GM12891 (cell line): ENCODE data around the gene DCAF15.

Experiments used
- DNase-seq: peaks from one replicate; pipeline ENCODE4 v3.0.0; 2011; ENCODE audit warnings: low spot score; ENCODE audit not compliant: insufficient read length
- FAIRE-seq: peaks from 2 replicates; lab custom pipeline; 2011; peaks lifted over from hg19 to GRCh38; lab: Jason Lieb, UNC
- PAX5 ChIP-seq: IDR thresholded peaks from 2 replicates; pipeline ENCODE4 v1.6.1; 2011; ENCODE audit warnings: low read length, moderate library complexity, mild to moderate bottlenecking; ENCODE audit not compliant: insufficient read depth, severe bottlenecking
- POLR2A ChIP-seq: IDR thresholded peaks from 2 replicates; pipeline ENCODE4 v1.6.1; 2011; ENCODE audit warnings: low read depth, low read length, control low read depth
- POLR2AphosphoS5 ChIP-seq: IDR thresholded peaks from 2 replicates; pipeline ENCODE4 v1.6.1; 2011; ENCODE audit warnings: low read depth, low read length, control low read depth
- POU2F2 ChIP-seq: IDR thresholded peaks from 2 replicates; pipeline ENCODE4 v1.6.1; 2011; ENCODE audit warnings: low read depth, mild to moderate bottlenecking, control low read depth, low read length, moderate library complexity
- SPI1 ChIP-seq: IDR thresholded peaks from 2 replicates; pipeline ENCODE4 v1.6.1; 2011; ENCODE audit warnings: low read depth, low read length, control low read depth
- TAF1 ChIP-seq: IDR thresholded peaks from 2 replicates; pipeline ENCODE4 v1.6.1; 2011; ENCODE audit warnings: low read depth, low read length, control low read depth

The DCAF15 gene

GRCh38 chr19:13984875-13985741, 32.8 kb downstream of the DCAF15 start:
- FAIRE-seq (peak; percentile 82), DNase-seq (no peak)
- TF ChIP-seq SPI1 (peak; percentile 38; the same call in 1 of the 2 replicates), PAX5 (no peak)

- FAIRE-seq: no peak
- peak; percentile 59 for DNase-seq
Measured at GRCh38 chr19:13985771-13986347, 33.5 kb downstream of the DCAF15 start.

GRCh38 chr19:13986348-13986904, 34.1 kb downstream of the DCAF15 start:
- DNase-seq: peak; percentile 100
- FAIRE-seq: peak; percentile 99
- TF ChIP-seq POLR2AphosphoS5 (peak; percentile 58; the same call in 1 of the 2 replicates), PAX5 (peak; percentile 60), POU2F2 (peak; percentile 20; the same call in 1 of the 2 replicates), POLR2A (peak; percentile 20; the same call in 1 of the 2 replicates), TAF1 (no peak; the same call in 1 of the 2 replicates), SPI1 (peak; percentile 84)

More at GRCh38 chr19:13985771-13986347, 33.5 kb downstream of the DCAF15 start:
- TF ChIP-seq POU2F2: no peak
- no peak for TF ChIP-seq POLR2AphosphoS5
- no peak for TF ChIP-seq PAX5
- TF ChIP-seq TAF1: no peak
- TF ChIP-seq POLR2A: no peak
- TF ChIP-seq SPI1: no peak

GRCh38 chr19:13987101-13987890, 35.0 kb downstream of the DCAF15 start:
- FAIRE-seq (peak; percentile 71), DNase-seq (no peak)
- TF ChIP-seq POLR2AphosphoS5 (no peak), TAF1 (no peak), POLR2A (no peak), POU2F2 (no peak), SPI1 (no peak), PAX5 (no peak)

- TF ChIP-seq POU2F2 (no peak), POLR2AphosphoS5 (no peak), TAF1 (no peak), POLR2A (no peak), SPI1 (no peak), PAX5 (no peak)
- DNase-seq (no peak), FAIRE-seq (no peak)
Measured at GRCh38 chr19:13989487-13989886, 37.2 kb downstream of the DCAF15 start.

GRCh38 chr19:13990085-13990484, 37.8 kb downstream of the DCAF15 start:
- DNase-seq (no peak), FAIRE-seq (no peak)
- TF ChIP-seq TAF1 (no peak), PAX5 (no peak), POU2F2 (no peak), POLR2AphosphoS5 (no peak), POLR2A (no peak), SPI1 (no peak)

GRCh38 chr19:13992025-13992424, 39.7 kb downstream of the DCAF15 start:
- TF ChIP-seq POU2F2 (no peak), TAF1 (no peak)
- no peak for DNase-seq
- no peak for FAIRE-seq

- no peak for DNase-seq
- TF ChIP-seq POLR2A: no peak
- no peak for TF ChIP-seq POLR2AphosphoS5
- no peak for TF ChIP-seq TAF1
- no peak for TF ChIP-seq POU2F2
- TF ChIP-seq PAX5: no peak
- TF ChIP-seq SPI1: no peak
- FAIRE-seq: no peak
Measured at GRCh38 chr19:13993590-13994300, 41.4 kb downstream of the DCAF15 start.
